ENCODE measurements around the gene CUX1.

CUX1 gene

DNA sequence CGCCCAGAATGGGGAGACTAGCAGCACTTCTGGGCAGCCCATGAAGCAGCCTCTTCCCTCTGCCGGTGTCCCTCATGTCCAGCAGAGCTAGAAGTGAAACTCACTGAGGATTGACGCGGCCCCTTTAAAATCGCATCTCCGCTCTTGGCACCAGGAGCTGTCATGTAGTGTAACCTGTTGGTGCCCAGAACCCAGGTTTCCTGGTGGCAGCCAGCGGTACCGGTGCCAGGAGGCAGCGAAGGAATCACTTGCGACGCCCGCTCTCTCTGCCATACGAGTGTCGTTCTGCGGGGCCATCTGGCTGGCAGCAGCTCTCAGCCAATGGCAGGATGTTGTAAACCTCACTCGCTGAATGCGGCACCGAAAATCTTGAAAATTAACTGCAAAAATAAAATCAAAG, 82.7 kb downstream of the CUX1 start:
- no peak for DNase-seq

DNA sequence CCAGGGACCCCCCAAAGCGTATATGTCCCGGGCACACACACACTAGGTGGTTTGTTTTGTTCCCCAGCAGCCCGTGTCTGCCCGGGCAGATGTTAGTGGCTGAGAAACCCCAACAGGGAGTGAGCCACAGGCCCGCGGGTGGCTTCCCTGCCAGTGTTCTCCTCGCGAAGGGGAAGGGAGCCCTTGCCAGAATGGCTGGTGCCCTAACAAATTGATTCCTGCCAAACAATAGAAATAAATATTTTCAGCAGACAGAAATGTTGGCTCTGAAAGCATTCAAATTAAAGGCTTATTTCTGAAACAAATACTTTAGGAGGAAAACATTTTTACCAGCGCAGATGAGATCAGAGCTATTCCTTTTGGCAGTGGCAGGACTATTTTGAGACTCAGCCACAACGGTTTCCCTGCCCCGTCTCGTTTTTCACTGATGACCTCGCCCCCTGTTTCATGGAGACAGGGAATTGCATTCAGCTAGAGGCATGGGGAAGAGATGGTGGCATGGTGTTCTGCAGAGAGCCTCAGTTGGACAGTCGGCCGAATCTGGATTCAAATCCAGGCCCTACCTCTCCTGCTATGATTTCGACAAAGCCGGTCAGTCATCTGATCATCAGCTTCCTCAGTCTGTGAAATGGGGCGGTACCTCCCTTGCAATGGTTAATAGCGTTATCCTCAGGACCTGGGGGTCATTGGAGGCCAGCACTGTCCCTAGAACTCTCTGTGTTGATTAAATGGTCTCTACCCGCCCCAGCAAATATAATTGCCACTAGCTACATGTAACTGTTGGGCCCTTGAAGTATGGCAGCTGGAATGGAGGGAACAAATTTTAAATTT, 84.5 kb downstream of the CUX1 start:
- DNase-seq = no peak

DNA sequence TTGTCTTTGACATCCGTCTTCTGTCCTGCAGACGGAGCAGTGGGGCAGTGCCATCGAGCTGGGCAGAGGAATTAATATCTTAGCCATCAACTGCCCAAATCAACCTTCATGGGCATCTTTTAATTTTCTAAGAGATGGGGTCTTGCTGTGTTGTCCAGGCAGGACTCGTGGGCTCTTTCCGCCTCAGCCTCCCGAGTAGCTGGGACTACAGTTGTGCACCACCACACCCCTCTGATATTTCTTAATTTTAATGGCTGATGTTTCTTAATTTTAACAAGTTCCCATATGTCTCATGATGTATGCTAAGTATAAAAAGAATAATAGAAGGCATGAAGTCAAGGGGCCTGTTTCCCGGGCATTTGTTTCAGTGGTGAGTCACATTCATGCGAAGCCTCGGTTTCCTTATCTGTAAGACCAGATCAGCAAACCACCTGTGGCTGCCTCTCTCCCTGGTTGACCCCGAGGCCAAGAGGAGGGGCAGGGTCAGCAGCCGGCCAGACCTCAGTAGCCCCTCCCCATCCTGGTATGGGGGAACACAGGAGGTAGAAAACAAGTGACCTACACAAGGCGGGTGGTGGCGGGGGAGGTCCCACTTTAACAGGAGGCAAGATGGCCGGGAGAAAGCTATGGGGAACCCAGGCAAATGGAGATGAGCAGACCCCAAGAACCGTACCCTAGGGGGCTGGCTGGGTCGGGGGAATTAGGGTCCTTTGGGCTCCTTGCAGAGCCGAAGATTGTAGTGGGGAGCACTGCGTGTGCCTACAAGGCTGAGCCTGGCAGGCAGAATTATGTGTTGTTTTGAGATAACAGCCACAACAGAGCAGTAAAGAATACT, 85.5 kb downstream of the CUX1 start:
- no peak for DNase-seq

DNA sequence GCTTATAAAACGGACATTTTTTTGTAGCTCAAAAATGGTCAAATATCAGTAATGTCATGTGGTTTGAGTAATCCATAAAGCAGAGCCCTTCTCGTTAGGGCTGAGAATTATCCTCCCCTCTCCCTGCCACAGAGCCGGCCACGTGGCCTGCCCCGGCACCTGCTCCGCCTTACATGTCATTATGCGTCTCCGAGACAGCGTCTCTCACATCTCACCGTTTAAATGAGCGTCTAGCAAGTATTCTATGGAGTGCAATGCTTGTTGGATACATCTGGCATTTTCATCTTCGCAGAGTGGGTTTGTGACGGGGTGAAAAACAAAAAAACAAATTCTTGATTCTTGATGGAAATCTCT, 86.1 kb downstream of the CUX1 start:
- no peak for DNase-seq

DNA sequence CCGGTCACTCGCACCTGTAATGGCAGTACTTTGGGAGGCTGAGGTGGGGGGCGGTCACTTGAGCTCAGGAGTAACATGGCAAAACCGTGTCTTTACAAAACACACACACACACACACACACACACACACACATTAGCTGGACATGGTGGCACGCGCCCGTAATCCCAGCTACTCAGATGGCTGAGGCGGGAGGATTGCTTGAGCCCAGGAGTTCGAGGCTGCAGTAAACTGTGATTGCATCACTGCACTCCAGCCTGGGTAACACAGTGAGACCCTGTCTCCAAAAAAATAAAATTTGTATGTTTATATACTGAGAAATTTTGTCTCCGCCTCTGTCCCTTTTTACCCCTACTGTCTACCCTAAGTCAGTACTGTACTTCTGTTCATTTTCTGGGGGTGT, 86.6 kb downstream of the CUX1 start:
- no peak for DNase-seq

DNA sequence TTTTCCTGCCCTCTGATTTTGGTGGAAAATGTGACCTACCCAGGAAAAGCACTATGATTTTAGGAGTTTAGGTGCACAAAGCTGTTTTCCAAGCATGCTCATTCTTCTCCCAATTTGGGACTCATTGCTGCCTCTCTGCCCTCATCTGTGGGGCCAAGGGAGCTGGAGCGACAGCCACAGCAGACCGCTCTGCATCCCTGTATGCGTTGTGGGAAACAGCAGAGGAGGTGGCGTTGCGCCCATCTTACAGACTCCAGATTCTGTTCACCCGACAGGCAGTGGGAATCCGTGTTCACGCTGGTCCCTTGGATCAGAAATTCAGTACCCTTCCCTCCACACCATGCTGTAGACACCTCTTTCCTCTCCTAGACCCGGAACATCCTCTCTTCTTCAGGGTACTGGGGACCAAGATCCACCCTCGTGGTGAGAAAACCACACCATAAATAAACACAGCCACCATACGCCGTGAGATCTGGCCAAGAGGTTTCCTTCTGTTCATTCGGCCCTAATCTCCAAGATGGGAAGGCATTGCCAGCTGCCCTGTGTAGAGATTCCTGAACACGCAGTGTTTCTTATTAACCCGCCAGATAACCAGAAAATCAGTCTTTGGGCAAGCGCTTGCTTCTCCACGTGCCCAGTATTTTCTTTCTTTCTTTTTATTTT, 87.9 kb downstream of the CUX1 start:
- DNase-seq = no peak

DNA sequence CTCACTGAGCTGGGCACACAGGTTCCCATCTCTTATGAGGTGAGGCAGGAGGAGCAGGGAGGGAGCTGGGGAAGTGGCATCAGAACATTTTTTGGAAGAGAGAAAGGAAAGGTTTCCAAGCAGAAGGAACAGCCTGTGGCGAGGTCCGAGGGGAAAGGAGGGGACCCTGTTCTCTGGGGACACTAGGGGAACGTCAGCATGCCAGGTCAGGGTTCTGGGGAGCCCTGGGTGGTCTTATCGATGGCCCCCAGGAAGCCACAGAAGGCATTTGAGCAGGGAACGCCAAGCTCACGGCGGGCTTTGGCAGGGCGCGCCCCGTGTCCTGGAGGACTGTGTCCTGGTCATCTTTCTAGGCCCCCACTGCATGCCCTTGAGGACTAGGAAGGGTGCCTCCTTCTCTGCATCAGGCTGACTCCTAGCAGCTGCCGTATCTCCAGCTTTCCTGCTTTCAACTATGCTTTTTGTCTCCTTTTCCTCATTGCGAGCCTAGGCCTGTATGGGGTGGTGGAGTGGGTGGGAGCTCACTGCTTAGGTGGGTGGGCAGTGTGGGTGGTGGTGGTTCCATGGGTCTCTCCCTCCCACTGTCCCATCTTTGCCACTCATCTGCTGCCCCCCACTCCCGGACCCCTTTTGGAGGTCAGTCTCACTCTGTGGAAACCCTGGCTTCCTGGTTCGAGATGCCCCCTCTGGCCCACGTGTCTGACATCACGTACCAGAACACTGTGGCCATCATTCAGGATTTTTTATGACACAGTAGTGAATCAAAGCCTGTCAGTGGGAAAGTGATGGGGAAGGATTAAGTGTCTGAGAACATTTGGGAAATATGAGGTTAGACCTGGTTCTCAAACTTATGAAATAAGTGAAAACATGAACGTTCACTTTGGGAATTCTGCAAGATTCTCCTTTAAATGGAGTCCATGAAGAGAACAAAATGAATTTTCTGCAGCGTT, 89.1 kb downstream of the CUX1 start:
- peak; percentile 23 to 28 for DNase-seq

DNA sequence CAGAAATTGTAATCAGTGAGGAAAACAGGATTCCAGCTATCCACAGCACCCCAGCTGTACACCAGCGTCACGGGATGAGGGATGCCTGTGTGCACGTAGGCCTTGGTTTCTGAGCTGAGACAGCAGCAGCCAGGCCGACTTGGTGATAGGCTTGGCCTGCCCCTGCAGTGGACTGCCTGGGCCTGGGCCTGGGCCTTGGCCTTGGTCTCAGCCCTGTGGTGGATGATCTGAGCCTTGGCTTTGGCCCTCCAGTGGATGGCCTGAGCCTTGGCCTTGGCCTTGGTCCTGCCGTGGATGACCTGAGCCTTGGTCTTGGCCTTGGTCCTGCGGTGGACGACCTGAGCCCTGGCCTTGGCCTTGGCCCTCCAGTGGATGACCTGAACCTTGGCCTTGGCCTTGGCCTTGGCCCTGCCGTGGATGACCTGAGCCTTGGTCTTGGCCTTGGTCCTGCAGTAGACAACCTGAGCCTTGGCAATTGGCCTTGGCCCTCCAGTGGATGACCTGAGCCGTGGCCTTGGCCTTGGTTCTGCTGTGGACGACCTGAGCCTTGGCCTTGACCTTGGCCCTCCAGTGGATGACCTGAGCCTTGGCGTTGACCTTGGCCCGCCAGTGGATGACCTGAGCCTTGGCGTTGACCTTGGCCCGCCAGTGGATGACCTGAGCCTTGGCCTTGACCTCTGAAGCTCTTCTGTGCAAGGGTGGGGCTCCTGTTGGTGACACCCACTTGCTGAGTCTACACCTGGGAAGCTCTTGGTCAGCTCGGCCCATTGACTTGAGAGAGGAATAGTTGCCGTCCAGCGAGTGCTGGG, 93.8 kb downstream of the CUX1 start:
- DNase-seq = no peak

DNA sequence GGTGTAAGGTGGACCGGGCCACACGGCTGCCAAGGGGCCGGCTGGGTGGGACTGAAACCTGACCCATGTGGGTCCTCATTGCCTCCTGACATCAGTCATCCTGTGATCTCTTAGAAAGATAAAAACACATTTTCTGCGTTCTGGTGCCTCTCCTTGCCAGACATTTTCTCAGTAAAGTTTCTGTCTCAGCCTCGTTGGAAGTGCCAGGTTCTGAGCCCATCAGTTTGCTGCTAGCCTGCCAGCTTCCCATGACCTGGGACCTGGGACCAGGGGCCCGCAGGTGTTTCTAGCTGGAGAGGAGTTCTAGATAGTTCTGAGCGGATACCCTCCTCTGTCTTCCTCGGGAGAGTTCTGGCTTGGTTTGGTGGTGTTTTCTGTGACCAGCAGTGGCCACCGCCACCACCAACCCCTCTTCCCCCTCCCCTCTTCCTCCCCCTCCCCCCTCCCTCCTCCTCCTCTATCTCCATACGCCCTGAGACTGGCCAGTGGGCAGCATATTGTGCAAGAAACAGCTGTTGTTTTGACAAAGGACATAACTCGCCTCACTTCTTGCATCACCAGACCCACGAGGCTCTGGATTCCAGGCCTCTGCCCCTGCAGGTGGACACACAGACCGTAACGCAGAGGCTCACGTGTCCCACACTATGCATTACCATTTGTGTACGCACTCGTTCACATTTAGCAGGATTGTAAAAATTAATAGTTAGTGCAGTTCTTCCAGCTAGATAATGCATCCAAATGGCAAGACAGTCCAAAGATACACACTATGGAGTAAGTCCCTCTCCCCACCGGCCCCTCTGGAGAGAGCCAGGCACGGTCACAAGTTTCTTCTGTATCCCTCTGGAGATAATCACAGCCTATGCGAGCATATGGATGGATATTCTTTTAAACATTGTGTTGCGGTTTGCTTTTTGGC, 94.6 kb downstream of the CUX1 start:
- DNase-seq = peak; percentile 41 to 66

DNA sequence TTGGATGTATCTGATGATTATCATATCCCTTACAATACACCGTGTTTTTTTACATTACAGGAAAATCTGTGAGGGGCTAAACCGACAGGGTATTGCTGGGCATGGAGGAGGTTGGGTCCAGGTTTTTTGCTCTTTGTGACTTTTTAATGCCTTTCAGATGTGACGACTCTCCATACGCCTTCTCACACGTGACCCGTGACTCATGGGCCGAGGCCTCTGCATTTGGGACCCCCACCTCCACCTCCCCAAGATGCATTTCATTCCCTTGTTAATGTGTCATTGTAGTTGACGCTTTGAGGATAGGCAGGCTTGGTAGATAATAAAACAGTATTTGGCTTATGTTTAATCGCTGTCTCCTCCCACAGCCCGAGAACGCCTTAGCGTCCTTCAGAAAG, 95.3 kb downstream of the CUX1 start:
- no peak for DNase-seq

DNA sequence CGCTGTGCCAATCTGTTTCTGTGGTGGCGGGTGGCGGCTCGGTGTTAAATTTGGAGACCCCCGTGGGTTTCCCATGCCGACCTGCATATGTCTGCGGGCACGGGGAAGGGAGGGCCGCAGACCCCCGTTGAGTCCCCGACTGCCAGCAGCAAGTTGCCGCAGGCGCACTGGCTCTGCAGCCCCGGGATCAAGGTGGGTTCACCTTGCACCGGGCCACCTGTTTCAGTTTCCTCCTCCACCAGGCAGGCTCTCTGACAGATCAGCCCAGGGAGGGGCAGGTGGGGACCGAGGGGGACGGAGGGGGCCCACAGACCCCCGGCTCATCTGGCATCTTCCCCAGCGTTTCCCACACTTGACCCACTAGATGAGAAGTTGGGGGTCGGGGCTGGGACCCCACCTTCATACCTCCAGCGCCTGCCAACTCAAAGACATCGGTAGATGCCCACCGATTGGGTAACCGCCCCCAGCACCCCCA, 95.9 kb downstream of the CUX1 start:
- no peak for DNase-seq

DNA sequence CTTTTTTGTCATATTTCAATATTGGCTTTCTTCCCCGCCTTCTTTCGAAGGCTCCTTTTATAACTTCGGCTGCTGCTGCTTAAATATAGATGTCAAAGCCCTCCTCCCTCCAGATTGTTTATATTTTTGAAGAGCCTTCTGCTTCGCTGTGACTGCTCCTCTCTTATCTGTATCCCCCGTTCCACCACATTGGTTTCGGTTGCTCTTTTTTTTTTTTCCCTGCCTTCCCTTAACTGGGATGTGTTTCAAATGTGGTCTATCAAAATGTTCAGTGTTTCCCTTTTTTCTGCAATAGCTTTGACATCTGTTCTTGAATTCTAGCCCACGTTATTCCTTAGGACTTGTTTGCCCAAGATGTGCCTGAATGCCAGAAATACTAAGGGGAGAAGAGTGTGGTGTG, 96.4 kb downstream of the CUX1 start:
- DNase-seq = peak; percentile 52 to 74

DNA sequence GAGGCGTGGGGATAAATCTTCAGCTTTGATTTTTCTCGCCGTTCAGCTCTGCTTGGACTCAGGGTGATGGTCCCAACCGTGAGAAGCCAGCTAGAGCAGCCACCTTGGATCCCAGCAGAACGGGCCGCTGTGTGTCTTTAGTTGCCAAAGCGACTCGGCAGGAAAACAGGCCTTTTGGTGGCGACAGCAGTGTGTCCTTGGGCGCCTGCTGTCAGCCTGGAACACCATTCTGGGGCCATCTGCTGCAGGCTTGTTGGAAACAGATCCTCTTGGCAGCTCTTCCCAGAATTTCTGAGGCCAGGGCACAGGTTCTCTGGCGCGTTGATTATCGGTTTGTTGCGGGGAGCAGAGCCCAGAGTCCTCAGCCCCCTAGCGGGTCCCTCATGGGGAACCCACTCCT, 97.6 kb downstream of the CUX1 start:
- no peak for DNase-seq

DNA sequence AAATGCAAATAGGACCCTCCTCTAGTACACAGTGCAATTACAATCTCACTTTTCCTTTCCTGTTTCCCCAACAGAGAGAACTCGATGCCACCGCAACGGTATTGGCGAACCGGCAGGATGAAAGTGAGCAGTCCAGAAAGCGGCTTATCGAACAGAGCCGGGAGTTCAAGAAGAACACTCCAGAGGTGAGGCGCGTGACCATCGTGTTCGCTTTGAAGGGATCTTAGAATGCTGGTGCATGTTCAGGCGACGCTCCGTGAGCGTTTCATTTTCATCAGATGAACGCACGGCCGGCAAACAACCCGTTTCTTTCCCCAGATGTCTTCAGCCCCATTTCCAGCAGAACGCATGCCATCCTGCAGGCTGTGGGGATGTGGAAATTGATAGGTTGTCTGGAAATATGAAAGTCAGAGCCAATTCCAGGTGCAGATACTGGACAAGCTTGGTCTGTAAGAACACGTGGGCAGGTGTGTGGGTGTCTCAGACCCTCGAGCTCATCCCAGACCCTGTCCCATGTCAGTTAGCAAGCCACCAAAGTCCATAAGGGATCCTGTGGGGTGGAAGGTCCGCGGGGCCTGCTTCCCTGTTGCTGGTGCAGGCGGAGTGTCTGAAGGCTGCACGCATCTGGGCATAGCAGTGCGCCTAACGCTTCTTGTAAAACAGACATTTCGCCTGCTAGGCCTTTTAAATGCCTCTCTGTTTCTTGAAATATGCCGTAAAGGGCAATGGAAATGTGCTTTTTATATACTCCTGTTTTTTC, 98.8 kb downstream of the CUX1 start:
- DNase-seq = no peak

DNA sequence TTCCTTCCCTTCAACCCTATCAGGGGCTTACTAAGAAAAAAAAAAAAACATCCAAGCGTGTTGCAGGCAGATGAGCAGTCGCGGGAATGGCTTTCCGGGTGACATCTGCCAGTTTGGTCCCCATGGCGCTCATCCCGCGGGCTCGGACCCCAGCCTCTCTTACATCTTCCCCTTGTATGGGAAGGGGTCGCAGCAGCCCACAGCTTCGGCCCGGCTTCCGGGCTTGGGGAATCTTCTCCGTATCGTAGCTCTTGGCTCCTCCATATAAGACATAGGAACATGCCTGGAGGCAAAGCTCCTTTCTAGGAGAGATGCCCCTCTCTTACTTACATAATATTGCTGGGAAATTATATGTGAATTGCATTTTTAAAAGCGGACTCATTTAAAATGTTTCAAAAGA, 99.5 kb downstream of the CUX1 start:
- no peak for DNase-seq

DNA sequence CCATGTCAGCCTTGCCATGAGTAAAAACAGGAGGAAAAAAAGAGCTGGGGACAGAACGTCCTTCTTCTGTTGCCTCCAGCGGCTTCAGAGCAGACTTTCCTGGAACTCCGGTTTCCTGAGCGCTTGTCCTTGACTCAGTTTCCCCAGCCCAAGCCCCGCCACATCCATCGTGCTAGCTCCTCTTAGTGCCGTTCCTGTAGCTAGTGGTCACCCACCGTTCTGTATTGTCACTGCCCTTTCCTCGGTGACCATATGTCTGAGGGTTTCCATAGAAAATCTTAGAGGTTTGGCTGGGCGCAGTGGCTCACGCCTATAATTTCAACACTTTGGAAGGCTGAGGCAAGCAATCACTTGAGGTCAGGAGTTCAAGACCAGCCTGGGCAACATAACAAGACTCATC, 100.1 kb downstream of the CUX1 start:
- DNase-seq = no peak

DNA sequence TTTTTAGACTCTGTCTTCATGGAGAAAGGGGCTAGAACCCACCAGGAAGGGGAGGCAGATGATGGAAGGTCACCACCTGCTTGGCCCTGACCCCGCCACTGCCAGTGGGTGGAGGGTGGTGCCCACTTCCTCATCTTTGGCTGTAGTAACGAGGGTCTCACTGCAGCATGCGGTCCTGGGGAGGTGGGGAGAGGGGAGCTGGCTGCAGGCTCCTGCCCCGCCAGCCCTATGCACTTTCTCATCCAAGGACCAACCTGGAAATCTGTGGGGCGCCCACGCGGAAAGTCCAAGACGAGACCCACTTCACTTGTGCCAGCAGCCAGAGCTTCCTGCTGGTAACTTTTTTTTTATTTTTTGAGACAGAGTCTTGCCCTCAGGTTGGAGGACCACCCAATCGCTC, 101.0 kb downstream of the CUX1 start:
- DNase-seq = no peak

DNA sequence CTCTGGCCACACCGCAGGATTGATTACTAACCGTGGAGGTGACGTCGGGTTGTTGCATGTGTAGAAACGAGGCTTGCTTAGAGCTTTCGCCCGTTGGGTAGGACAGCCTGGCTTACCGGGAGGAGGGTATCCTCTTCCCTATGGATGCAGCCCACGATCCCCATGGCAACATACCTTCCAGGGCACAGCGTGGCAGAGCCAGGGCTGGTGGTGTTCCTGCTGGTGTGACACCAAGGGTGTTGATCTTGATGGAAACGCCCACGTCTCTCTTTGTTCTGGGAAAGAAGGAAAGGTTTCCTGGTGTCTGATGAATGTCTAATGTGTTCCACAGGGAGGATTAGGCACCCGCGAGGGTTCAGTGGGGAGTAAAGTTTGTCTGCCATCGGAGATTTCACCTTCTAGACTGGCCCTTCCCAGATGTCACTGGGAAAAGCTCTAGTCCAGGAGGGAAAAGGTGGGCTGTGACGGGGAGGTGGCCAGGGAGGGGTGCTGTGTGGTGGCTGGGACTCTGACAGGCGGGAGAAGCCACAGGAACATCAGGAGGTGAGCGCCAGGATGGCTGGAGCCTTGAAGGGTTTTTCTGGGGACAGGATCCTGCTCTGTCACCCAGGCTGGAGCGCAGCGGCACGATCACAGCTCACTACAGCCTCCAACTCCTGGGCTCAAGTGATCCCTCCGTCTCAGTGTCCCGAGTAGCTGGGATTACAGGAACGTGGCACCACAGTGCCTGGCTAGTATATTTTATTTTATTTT, 102.1 kb downstream of the CUX1 start:
- no peak for DNase-seq

DNA sequence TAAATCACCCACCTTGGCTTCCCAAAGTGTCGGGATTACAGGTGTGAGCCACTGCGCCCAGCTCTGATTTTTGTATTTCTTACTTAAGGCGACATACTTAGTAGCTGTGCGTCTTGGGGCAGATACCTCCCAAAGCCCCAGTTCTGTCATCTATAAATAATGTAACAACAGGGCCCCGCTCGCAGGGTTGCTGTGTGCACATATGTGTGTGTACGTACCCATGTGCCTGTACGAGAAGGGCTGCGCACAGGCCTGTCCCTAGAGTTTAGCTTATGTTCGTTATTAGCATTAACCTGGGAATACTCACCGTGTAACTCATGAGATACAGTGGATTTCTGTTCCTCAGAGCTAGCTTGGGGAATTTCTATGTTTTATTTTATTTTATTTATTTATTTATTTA, 103.6 kb downstream of the CUX1 start:
- DNase-seq = no peak
